Measurements from ENCODE around the gene INF2.

DNA sequence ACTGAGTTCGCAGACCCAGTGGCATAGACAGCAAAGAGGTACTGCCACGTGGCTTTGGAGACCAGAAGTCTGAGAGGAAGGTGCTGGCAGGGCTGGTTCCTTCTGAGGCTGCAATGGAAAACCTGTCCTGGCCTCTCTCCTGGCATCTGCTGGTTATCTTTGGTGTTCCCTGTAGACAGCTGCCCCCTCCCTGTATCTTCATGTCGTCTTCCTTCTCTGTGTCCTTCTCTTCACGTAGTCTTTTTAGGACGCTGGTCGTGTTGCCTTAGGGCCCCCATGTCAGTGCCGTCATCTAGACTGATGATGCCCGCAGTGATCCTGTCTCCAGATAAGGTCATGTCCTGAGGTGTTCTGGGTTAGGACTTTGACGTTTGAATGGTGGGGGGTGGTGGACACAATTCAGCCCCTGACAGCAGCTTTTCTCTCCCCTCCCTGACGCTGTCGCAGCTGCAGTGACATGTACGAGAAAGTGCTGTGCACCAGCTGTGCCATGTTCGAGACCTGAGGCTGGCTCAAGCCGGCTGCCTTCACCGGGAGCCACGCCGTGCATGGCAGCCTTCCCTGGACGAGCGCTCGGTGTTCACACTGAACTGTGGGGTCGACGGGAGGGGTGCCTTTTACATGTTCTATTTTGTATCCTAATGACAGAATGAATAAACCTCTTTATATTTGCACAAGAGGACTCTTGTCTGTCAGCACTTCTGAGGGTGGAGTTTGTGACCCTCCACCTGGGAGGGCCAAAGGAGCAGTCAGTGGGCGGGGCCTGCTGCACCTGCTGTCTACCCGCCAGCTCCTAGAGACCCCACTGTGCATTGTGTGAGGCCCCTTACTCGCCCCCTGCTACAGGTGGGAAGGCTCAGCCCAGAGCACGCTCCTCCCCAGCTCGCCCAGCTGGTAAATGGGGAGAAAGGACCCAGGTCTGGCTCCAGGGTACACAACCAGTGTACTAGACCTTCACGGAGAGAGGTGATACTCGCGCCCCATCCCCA, 69.9 kb downstream of the INF2 start:
- TF ChIP-seq EZH2 (IDR thresholded peaks at IDR 0.05; ENCODE audit: insufficient read depth, poor library complexity, severe bottlenecking) (no peak), EZH2phosphoT487 (IDR thresholded peaks at IDR 0.05; ENCODE audit: insufficient read depth, low read depth) (no peak)

Data from GM23248 (cell line).